HepG2 (cell line): Measurements from ENCODE around the gene GOLPH3. TPM values are rescaled to one million over a fixed set of nuclear protein-coding genes. Genes with fewer than 3 reads are reported as not detected.

ENCODE experiments used
- ATAC-seq: fragments of 200-7000 bp; cut with Tn5 transposase; 3 replicates; pipeline ENCODE4 v1.9.1; 2020; ENCODE audit warnings: mild to moderate bottlenecking, moderate library complexity
- BruUV-seq: library from RNA; stranded (reverse); fragments of 400-500 nt; replicated peaks from 2 replicates; lab custom pipeline; 2021; lab: Mats Ljungman, UMichigan
- CTCF ChIA-PET: fragments of 300-600 bp; formaldehyde crosslinking; extraction: SDS; loops from one replicate; lab custom pipeline; 2021; ENCODE audit warnings: low total read pairs, inconsistent platforms, low intra/inter-chr PET ratio; lab: Yijun Ruan, JAX
- POLR2A ChIA-PET: fragments of 350-600 bp; sonication (Branson Sonifier 250); formaldehyde crosslinking; loops from one replicate; lab custom pipeline; 2020; ENCODE audit warnings: antibody characterized with exemption, inconsistent platforms; lab: Yijun Ruan, JAX
- DNase-seq: peaks from one replicate; pipeline ENCODE4 v3.0.0-alpha.2; 2015; ENCODE audit warnings: low spot score
- FAIRE-seq: peaks from 3 replicates; lab custom pipeline; 2011; peaks lifted over from hg19 to GRCh38; lab: Jason Lieb, UNC
- H2AFZ ChIP-seq: one replicate; pipeline ENCODE4 v1.6.1; 2011; ENCODE audit warnings: low read length, inconsistent platforms
- H3K27ac ChIP-seq: fragments of 300-600 bp; 3 replicates; pipeline ENCODE4 v1.8.0; 2011; ENCODE audit warnings: mixed run types, mild to moderate bottlenecking, mixed read lengths, low read length, inconsistent platforms; ENCODE audit not compliant: insufficient read depth; ENCODE audit errors: extremely low read length
- H3K27me3 ChIP-seq, 2 experiments: fragments of 200-600 bp in 1 of 2; 2 replicates in 1 of 2; 3 replicates in 1 of 2; pipeline versions ENCODE4 v1.6.0 to v1.8.0; 2011; ENCODE audit warnings: low read length in 2 of 2, mild to moderate bottlenecking in 2 of 2, moderate library complexity in 2 of 2, inconsistent platforms in 1 of 2; ENCODE audit not compliant: insufficient read depth in 2 of 2, control insufficient read depth in 1 of 2
- H3K36me3 ChIP-seq, 2 experiments: fragments of 200-600 bp in 1 of 2; replicated peaks in 1 of 2; 2 replicates in 1 of 2; 3 replicates in 1 of 2; pipeline versions ENCODE4 v1.5.1 to v1.8.0; 2011; ENCODE audit warnings: low read length in 2 of 2, inconsistent platforms in 1 of 2; ENCODE audit not compliant: insufficient read depth in 2 of 2, control insufficient read depth in 1 of 2
- H3K4me1 ChIP-seq: 2 replicates; pipeline ENCODE4 v1.5.1; 2012; ENCODE audit warnings: low read length, inconsistent platforms; ENCODE audit not compliant: insufficient read depth
- H3K4me2 ChIP-seq: 2 replicates; pipeline ENCODE4 v1.6.0; 2011; ENCODE audit warnings: low read depth, low read length, inconsistent platforms
- H3K4me3 ChIP-seq, 3 experiments: fragments of 200-600 bp in 1 of 3; sonication (generic), shearing (Covaris generic) in 1 of 3; replicated peaks in 1 of 3; 2 replicates each; pipeline ENCODE4 v1.5.1; 2011 to 2016; ENCODE audit warnings: low read length in 3 of 3, inconsistent platforms in 2 of 3, low read depth in 2 of 3, mild to moderate bottlenecking in 2 of 3, control low read depth in 1 of 3, mixed read lengths in 1 of 3; ENCODE audit not compliant: insufficient read depth in 1 of 3
- H3K79me2 ChIP-seq: one replicate; pipeline ENCODE4 v1.6.1; 2011; ENCODE audit warnings: low read length, inconsistent platforms; ENCODE audit not compliant: insufficient read depth
- H3K9ac ChIP-seq: 2 replicates; pipeline ENCODE4 v1.6.0; 2011; ENCODE audit warnings: mild to moderate bottlenecking, low read depth, low read length, inconsistent platforms; ENCODE audit not compliant: insufficient read depth
- H3K9me3 ChIP-seq: 2 replicates; pipeline ENCODE4 v1.5.1; 2012; ENCODE audit warnings: mild to moderate bottlenecking, low read length
- H4K20me1 ChIP-seq: 2 replicates; pipeline ENCODE4 v1.6.0; 2011; ENCODE audit warnings: inconsistent platforms, mild to moderate bottlenecking, low read length, moderate library complexity; ENCODE audit not compliant: insufficient read depth
- CTCF ChIP-seq: sonication (generic); formaldehyde crosslinking; IDR thresholded peaks from 2 replicates; pipeline ENCODE4 v1.5.0; 2020; ENCODE audit warnings: mild to moderate bottlenecking, missing genetic modification reagents, moderate library complexity
- ERF ChIP-seq: IDR thresholded peaks from 2 replicates; pipeline ENCODE4 v1.6.1; 2018; ENCODE audit warnings: missing biosample characterization, missing genetic modification reagents
- HOXD1 ChIP-seq: sonication (generic); formaldehyde crosslinking; IDR thresholded peaks from 2 replicates; pipeline ENCODE4 v1.5.0; 2020; ENCODE audit warnings: missing genetic modification reagents
- NFE2L1 ChIP-seq: sonication (generic); formaldehyde crosslinking; IDR thresholded peaks from 2 replicates; pipeline ENCODE4 v1.4.0; 2020; ENCODE audit warnings: missing genetic modification reagents, mild to moderate bottlenecking, borderline replicate concordance
- NFYB ChIP-seq: sonication (generic); formaldehyde crosslinking; IDR thresholded peaks from 2 replicates; pipeline ENCODE4 v1.4.0; 2020; ENCODE audit warnings: missing genetic modification reagents
- NR2F2 ChIP-seq: IDR thresholded peaks from 2 replicates; pipeline ENCODE4 v1.6.1; 2012; ENCODE audit warnings: low read depth, inconsistent platforms, borderline replicate concordance
- PHB2 ChIP-seq: fragments of 450-650 bp; IDR thresholded peaks from 2 replicates; pipeline ENCODE4 v1.6.1; 2018; ENCODE audit not compliant: partially characterized antibody
- PHF5A ChIP-seq: IDR thresholded peaks from one replicate; pipeline ENCODE4 v1.6.1; 2018; ENCODE audit warnings: low read depth, missing genetic modification reagents; ENCODE audit not compliant: unreplicated experiment
- PLSCR1 ChIP-seq: sonication (generic); formaldehyde crosslinking; IDR thresholded peaks from 2 replicates; pipeline ENCODE4 v1.5.0; 2020; ENCODE audit warnings: missing genetic modification reagents, mild to moderate bottlenecking, borderline replicate concordance
- RFX3 ChIP-seq: IDR thresholded peaks from 2 replicates; pipeline ENCODE4 v1.6.1; 2016; ENCODE audit warnings: missing biosample characterization, missing genetic modification reagents
- SIX1 ChIP-seq: sonication (generic); formaldehyde crosslinking; IDR thresholded peaks from 2 replicates; pipeline ENCODE4 v1.4.0; 2020; ENCODE audit warnings: missing genetic modification reagents, borderline replicate concordance
- TEAD2 ChIP-seq: sonication (generic); formaldehyde crosslinking; IDR thresholded peaks from 2 replicates; pipeline ENCODE4 v1.9.0; 2021; ENCODE audit warnings: missing genetic modification reagents
- ZFYVE20 ChIP-seq: sonication (generic); formaldehyde crosslinking; IDR thresholded peaks from 2 replicates; pipeline ENCODE4 v1.8.0; 2023; ENCODE audit warnings: low read depth, mild to moderate bottlenecking, moderate library complexity, missing genetic modification reagents, borderline replicate concordance
- ZHX1 ChIP-seq: sonication (generic); formaldehyde crosslinking; IDR thresholded peaks from 2 replicates; pipeline ENCODE4 v1.8.1; 2022; ENCODE audit warnings: low read depth, mild to moderate bottlenecking, missing genetic modification reagents
- ZNF281 ChIP-seq: sonication (generic); formaldehyde crosslinking; IDR thresholded peaks from 2 replicates; pipeline ENCODE4 v1.4.0; 2020; ENCODE audit warnings: missing genetic modification reagents, borderline replicate concordance
- ZNF790 ChIP-seq: sonication (generic); formaldehyde crosslinking; IDR thresholded peaks from 2 replicates; pipeline ENCODE4 v1.8.0; 2022; ENCODE audit warnings: missing genetic modification reagents, mild to moderate bottlenecking, borderline replicate concordance
- WGBS: methylation state at CpG from one replicate; pipeline ENCODE4 v1.1.6; 2017; ENCODE audit warnings: low lambda C conversion rate; 5-methylcytosine and 5-hydroxymethylcytosine counted together
- in situ Hi-C: cut with HindIII; loops from 2 replicates; pipeline ENCODE4 v1.10.0; 2017; ENCODE audit warnings: low pct_unique_long_range_greater_than_20kb; ENCODE audit not compliant: extremely low pct_ligation_motif_present
- intact Hi-C: fragments of 100-400 bp; cut with micrococcal nuclease; formaldehyde crosslinking; loops from one replicate; pipeline ENCODE4 v1.10.0; 2022; ENCODE audit not compliant: unreplicated experiment
- polyA plus RNA-seq, 8 experiments: library from polyadenylated mRNA; depleted of rRNA in 3 of 8; stranded (reverse) in 7 of 8; unstranded in 1 of 8; fragments of >200 nt; fragmentation: Illumina TruSeq in 4 of 8; extraction: Trizol in 4 of 8; gene quantifications; 2 replicates each; pipeline versions ENCODE4 v1.2.1 to v1.2.3, GENCODE V29; 2011 to 2016; ENCODE audit warnings: low read depth in 4 of 8, missing spikeins in 1 of 8, mixed read lengths in 1 of 8; ENCODE audit not compliant: insufficient read depth in 1 of 8
- total RNA-seq, 5 experiments: library from RNA; depleted of rRNA; stranded (reverse); fragments of >200 nt; fragmentation: Illumina TruSeq; extraction: Trizol; gene quantifications; 2 replicates each; pipeline ENCODE4 v1.2.3, GENCODE V29; 2016; ENCODE audit warnings: low read depth in 1 of 5

Gene GOLPH3
- total and polyA plus RNA-seq, 2 of the 13 experiments (the other 11 are each of a cell fraction or from before 2014, with no cell fraction given), result 59.5 to 84.5 TPM

DNA sequence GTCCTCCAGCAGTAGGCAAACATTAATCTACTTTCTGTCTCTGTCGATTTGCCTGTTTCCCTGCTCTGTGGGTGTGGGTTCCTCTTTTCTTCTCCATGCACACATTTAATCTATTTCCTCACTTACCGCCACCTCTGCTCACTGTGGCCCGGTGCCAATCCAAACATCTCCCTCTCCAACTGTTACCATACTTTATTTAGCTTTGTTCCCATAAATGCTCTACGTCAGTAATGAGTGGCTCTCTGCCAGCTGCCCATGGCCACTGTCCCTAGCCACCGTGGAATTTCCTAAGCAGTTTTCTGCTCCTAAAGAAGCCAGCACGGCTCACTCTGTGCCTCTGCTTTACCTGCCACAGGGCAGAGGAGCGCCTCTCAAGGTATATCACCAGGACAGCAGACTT lies 19.5 kb upstream of the GOLPH3 start (continued):
- TF ChIP-seq CTCF, result 0 out of 2 replicates have a peak, but pooled peaks have one; percentile 6

GRCh38 chr5:32190095-32190494 lies 16.0 kb upstream of the GOLPH3 start:
- Histone ChIP-seq H3K9ac (no peak overlapping the region), H4K20me1 (no peaks in the 10 kb centered on the region), H3K4me3 (no peak overlapping the region), H2AFZ (no peak overlapping the region), H3K9me3 (peaks cover 6% of the 10 kb centered on the region; the same call in 1 of the 2 replicates), H3K36me3 (no peaks in the 10 kb centered on the region), H3K4me1 (peaks cover 11% of the 10 kb centered on the region), H3K79me2 (no peaks in the 10 kb centered on the region), H3K4me2 (no peak overlapping the region), H3K27me3 (no peaks in the 10 kb centered on the region), H3K27ac (no peak overlapping the region)
- intact Hi-C loops (no loop called here), in situ Hi-C loops (no loop called here)
- ATAC-seq (peak; percentile 41; the same call in 1 of the 3 replicates), DNase-seq (no peak), FAIRE-seq (no peak)
- WGBS, result 38% methylated on average over 5 of the region's 5 CpGs
- BruUV-seq, result no TSS peak
- ChIA-PET CTCF (no interaction called here), POLR2A (no interaction called here)
- no peak for TF ChIP-seq SIX1 (CRISPR knock-in tag)
- no peak for TF ChIP-seq ZNF281
- no peak for TF ChIP-seq ZFYVE20 (CRISPR knock-in tag)
- TF ChIP-seq ZNF790 (CRISPR knock-in tag), result no peak
- TF ChIP-seq NR2F2, result no peak
- no peak for TF ChIP-seq HOXD1
- TF ChIP-seq RFX3 (CRISPR knock-in tag), result no peak
- TF ChIP-seq ERF (CRISPR knock-in tag), result no peak
- TF ChIP-seq NFYB (CRISPR knock-in tag), result no peak
- TF ChIP-seq PHF5A, result no peak
- TF ChIP-seq NFE2L1, result no peak
- no peak for TF ChIP-seq PLSCR1
- no peak for TF ChIP-seq ZHX1 (CRISPR knock-in tag)
- TF ChIP-seq PHB2, result no peak
- TF ChIP-seq TEAD2 (CRISPR knock-in tag), result no peak
